K562 (cell line): ENCODE data around the gene ZMYND19. TPM values are rescaled to one million over a fixed set of nuclear protein-coding genes. Genes with fewer than 3 reads are reported as not detected.

Experiments used
- CTBP1 ChIP-seq: fragments of 450-650 bp; IDR thresholded peaks from 2 replicates; pipeline ENCODE4 v1.6.1; 2016; ENCODE audit warnings: borderline replicate concordance
- CXXC5 ChIP-seq: fragments of 250-450 bp; sonication (Bioruptor Pico); IDR thresholded peaks from 2 replicates; pipeline ENCODE4 v1.8.0; 2022; ENCODE audit warnings: inconsistent platforms, mild to moderate bottlenecking, moderate library complexity
- EP300 ChIP-seq: IDR thresholded peaks from 2 replicates; pipeline ENCODE4 v1.6.1; 2012; ENCODE audit warnings: low read length, improper control_type of control experiment
- HOMEZ ChIP-seq: fragments of 250-450 bp; sonication (Bioruptor Pico); IDR thresholded peaks from 2 replicates; pipeline ENCODE4 v1.4.0; 2020; ENCODE audit warnings: mild to moderate bottlenecking, moderate library complexity
- JUN ChIP-seq, 2 experiments: sonication (generic) in 1 of 2; formaldehyde crosslinking in 1 of 2; IDR thresholded peaks; 2 replicates each; pipeline versions ENCODE4 v1.6.1 to v1.8.0; 2012 to 2022; ENCODE audit warnings: borderline replicate concordance in 2 of 2, mild to moderate bottlenecking in 2 of 2, improper control_type of control experiment in 1 of 2, low read depth in 1 of 2, low read length in 1 of 2, missing genetic modification reagents in 1 of 2
- MAFK ChIP-seq: IDR thresholded peaks from 2 replicates; pipeline ENCODE4 v1.6.1; 2011; ENCODE audit warnings: low read length, improper control_type of control experiment
- MITF ChIP-seq: IDR thresholded peaks from 2 replicates; pipeline ENCODE4 v1.6.1; 2014; ENCODE audit warnings: antibody characterized with exemption
- MYBL2 ChIP-seq, 2 experiments: fragments of 450-650 bp in 1 of 2; sonication (generic) in 1 of 2; formaldehyde crosslinking in 1 of 2; IDR thresholded peaks; 2 replicates each; pipeline versions ENCODE4 v1.6.1 to v1.8.1; 2017 to 2022; ENCODE audit warnings: borderline replicate concordance in 1 of 2, inconsistent platforms in 1 of 2, low read depth in 1 of 2, mild to moderate bottlenecking in 1 of 2, missing genetic modification reagents in 1 of 2, moderate library complexity in 1 of 2
- POLR2AphosphoS5 ChIP-seq: IDR thresholded peaks from 2 replicates; pipeline ENCODE4 v1.6.1; 2011; ENCODE audit warnings: mild to moderate bottlenecking, low read depth, low read length, moderate library complexity; ENCODE audit not compliant: control insufficient read depth, insufficient read depth
- POLR2B ChIP-seq: fragments of 450-650 bp; IDR thresholded peaks from 2 replicates; pipeline ENCODE4 v1.6.1; 2018; ENCODE audit warnings: low read depth; ENCODE audit not compliant: partially characterized antibody
- PURB ChIP-seq: sonication (generic); formaldehyde crosslinking; IDR thresholded peaks from 2 replicates; pipeline ENCODE4 v1.9.0; 2021; ENCODE audit warnings: low read depth, mild to moderate bottlenecking, missing genetic modification reagents
- RCOR1 ChIP-seq, 2 experiments: IDR thresholded peaks; 2 replicates each; pipeline ENCODE4 v1.6.1; 2012; ENCODE audit warnings: low read depth in 2 of 2, low read length in 2 of 2, borderline replicate concordance in 1 of 2, improper control_type of control experiment in 1 of 2
- RNF219 ChIP-seq: fragments of 250-450 bp; sonication (Bioruptor Pico); IDR thresholded peaks from 2 replicates; pipeline ENCODE4 v1.5.0; 2022; ENCODE audit warnings: mild to moderate bottlenecking
- STAT5A ChIP-seq: IDR thresholded peaks from 2 replicates; pipeline ENCODE4 v1.6.1; 2012; ENCODE audit warnings: low read length, inconsistent platforms, borderline replicate concordance
- TAL1 ChIP-seq: fragments of 450-650 bp; IDR thresholded peaks from 2 replicates; pipeline ENCODE4 v1.6.1; 2016; ENCODE audit warnings: mild to moderate bottlenecking
- USF1 ChIP-seq: sonication (generic); formaldehyde crosslinking; IDR thresholded peaks from 2 replicates; pipeline ENCODE4 v1.9.0; 2022; ENCODE audit warnings: mild to moderate bottlenecking, missing genetic modification reagents
- ZBTB33 ChIP-seq: sonication (generic); formaldehyde crosslinking; IDR thresholded peaks from 2 replicates; pipeline ENCODE4 v1.8.1; 2023; ENCODE audit warnings: mild to moderate bottlenecking, missing genetic modification reagents
- ZNF347 ChIP-seq: fragments of 450-650 bp; formaldehyde crosslinking; IDR thresholded peaks from 2 replicates; pipeline ENCODE4 v1.4.0; 2020; ENCODE audit warnings: low read depth, mild to moderate bottlenecking, moderate library complexity
- ZNF589 ChIP-seq: fragments of 200-800 bp; sonication (Bioruptor generic); IDR thresholded peaks from 2 replicates; pipeline ENCODE4 v1.6.1; 2016; ENCODE audit warnings: low read depth, missing genetic modification characterization, missing compliant biosample characterization
- ZNF75A ChIP-seq: fragments of 450-650 bp; formaldehyde crosslinking; IDR thresholded peaks from 2 replicates; pipeline ENCODE4 v1.4.0; 2020; ENCODE audit warnings: mild to moderate bottlenecking
- polyA plus RNA-seq, 8 experiments: library from polyadenylated mRNA; depleted of rRNA in 4 of 8; stranded (reverse) in 5 of 8; unstranded in 3 of 8; fragments of >200 nt; fragmentation: Nextera tagmentation in 2 of 8; fragmentation: Illumina TruSeq in 1 of 8; extraction: Ambion mirVana in 2 of 8; extraction: Trizol in 1 of 8; gene quantifications; 2 replicates each; pipeline versions ENCODE4 v1.2.1 to v1.2.3, GENCODE V29; 2011 to 2014; ENCODE audit warnings: inconsistent platforms in 1 of 8, missing spikeins in 1 of 8
- total RNA-seq, 7 experiments: library from RNA; depleted of rRNA in 6 of 7; stranded (reverse); fragments of >200 nt in 6 of 7; fragmentation: Illumina TruSeq in 2 of 7; extraction: Trizol in 2 of 7; gene quantifications; 2 replicates each; pipeline versions ENCODE4 v1.2.1 to v1.2.3, GENCODE V29; 2011 to 2021; ENCODE audit warnings: low replicate concordance in 1 of 7

Gene ZMYND19
- total and polyA plus RNA-seq, 9 of the 15 experiments (the other 6 are each of a cell fraction or from before 2014, with no cell fraction given): 1.0 to 86.7 (median 44.0) TPM

GRCh38 chr9:137575364-137575715 lies 15.0 kb downstream of the ZMYND19 start (continued):
- peak; percentile 51; the same call in 1 of the 2 replicates for TF ChIP-seq JUN (IDR thresholded peaks at IDR 0.05; ENCODE audit: borderline replicate concordance, low read depth, low read length)
- no peak for TF ChIP-seq JUN (CRISPR knock-in tag; IDR thresholded peaks at IDR 0.05; ENCODE audit: borderline replicate concordance)
- 0 out of 2 replicates have a peak, but pooled peaks have one; percentile 25 for TF ChIP-seq ZBTB33 (CRISPR knock-in tag)
- TF ChIP-seq EP300: peak; percentile 26; the same call in 1 of the 2 replicates
- peak; percentile 56 for TF ChIP-seq CXXC5
- TF ChIP-seq RNF219 (CRISPR knock-in tag): no peak
- no peak for TF ChIP-seq USF1 (CRISPR knock-in tag)
- TF ChIP-seq POLR2B: peak; percentile 22
- 0 out of 2 replicates have a peak, but pooled peaks have one; percentile 12 for TF ChIP-seq ZNF589 (CRISPR knock-in tag)
- TF ChIP-seq RCOR1 (IDR thresholded peaks at IDR 0.05; ENCODE audit: borderline replicate concordance in 1 of 2, low read depth in 2 of 2, low read length in 2 of 2): peak in 1 of 2 experiments; percentile 86; a peak in 1 of 4 replicates
- no peak for TF ChIP-seq PURB
- no peak for TF ChIP-seq STAT5A
- peak; percentile 78 for TF ChIP-seq CTBP1
- TF ChIP-seq POLR2AphosphoS5: no peak
- no peak for TF ChIP-seq ZNF347 (CRISPR knock-in tag)
- TF ChIP-seq MAFK: no peak
- no peak for TF ChIP-seq ZNF75A (CRISPR knock-in tag)
- TF ChIP-seq HOMEZ (CRISPR knock-in tag): no peak
- no peak for TF ChIP-seq MYBL2 (IDR thresholded peaks at IDR 0.05; ENCODE audit: low read depth)
- TF ChIP-seq MYBL2 (CRISPR knock-in tag; IDR thresholded peaks at IDR 0.05; ENCODE audit: borderline replicate concordance): no peak
- TF ChIP-seq MITF: no peak
- TF ChIP-seq TAL1: no peak
